Germinal center (tissue), 1 donor: ENCODE results near the gene SOWAHD.
"Not testable (repeated sequence)": the region's sequence is repeated elsewhere in the genome, so short reads cannot be mapped to it uniquely, and the experiment has no call there.

Experiments
- DNase-seq: peaks from one replicate; pipeline ENCODE4 v3.0.0; 2012; ENCODE audit warnings: mixed read lengths, low spot score

SOWAHD gene

GRCh38 chrX:119758731-119759247 is 401 bp downstream of the SOWAHD start:
- no peak for DNase-seq

GRCh38 chrX:119759248-119759766 is 919 bp downstream of the SOWAHD start:
- DNase-seq, result no peak

- DNase-seq, result no peak
These were observed 1.9 kb downstream of the SOWAHD start for GRCh38 chrX:119760026-119760877.

- DNase-seq, result no peak
These were observed 4.3 kb downstream of the SOWAHD start for GRCh38 chrX:119762718-119763117.

GRCh38 chrX:119763181-119763580 is 4.8 kb downstream of the SOWAHD start:
- DNase-seq, result no peak

GRCh38 chrX:119763836-119764387 is 5.5 kb downstream of the SOWAHD start:
- no peak for DNase-seq

- DNase-seq, result not testable (repeated sequence)
These were observed 10.0 kb downstream of the SOWAHD start for GRCh38 chrX:119768436-119768835.

- not testable (repeated sequence) for DNase-seq
These were observed 11.0 kb downstream of the SOWAHD start for GRCh38 chrX:119769388-119769787.

- peak; percentile 5 for DNase-seq
These were observed 17.3 kb downstream of the SOWAHD start for GRCh38 chrX:119775517-119776238.

GRCh38 chrX:119778829-119779228 is 20.4 kb downstream of the SOWAHD start:
- DNase-seq, result no peak

- no peak for DNase-seq
These were observed 24.6 kb downstream of the SOWAHD start for GRCh38 chrX:119783026-119783425.

- peak; percentile 17 for DNase-seq
These were observed 26.5 kb downstream of the SOWAHD start for GRCh38 chrX:119784747-119785446.

- DNase-seq, result peak; percentile 12
These were observed 32.6 kb downstream of the SOWAHD start for GRCh38 chrX:119790977-119791436.

GRCh38 chrX:119791437-119792231 is 33.2 kb downstream of the SOWAHD start, which contains the start of gene RPL39:
Gene RPL39 (minus strand): TSS chrX:119791630. CDS start chrX:119791576, 54 bp downstream.
- DNase-seq, result peak; percentile 75

- no peak for DNase-seq
These were observed 43.1 kb downstream of the SOWAHD start for GRCh38 chrX:119801253-119802221.

GRCh38 chrX:119802546-119802945 is 44.2 kb downstream of the SOWAHD start:
- DNase-seq, result no peak

GRCh38 chrX:119808461-119808860 is 50.1 kb downstream of the SOWAHD start:
- not testable (repeated sequence) for DNase-seq

GRCh38 chrX:119809185-119809666 is 50.8 kb downstream of the SOWAHD start:
- no peak for DNase-seq
